Loucy (cell line): ENCODE results near the gene CACNA1D.

ENCODE experiments used
- H2AFZ ChIP-seq: fragments of 200-600 bp; sonication (generic); 2 replicates; pipeline ENCODE4 v1.6.0; 2016; ENCODE audit warnings: antibody characterized with exemption, mild to moderate bottlenecking, low read length, moderate library complexity
- H3F3A ChIP-seq: fragments of 200-600 bp; 2 replicates; pipeline ENCODE4 v1.6.0; 2016; ENCODE audit warnings: antibody characterized with exemption, low read depth, mild to moderate bottlenecking
- H3K27me3 ChIP-seq: fragments of 200-600 bp; sonication (generic); 2 replicates; pipeline ENCODE4 v1.6.1; 2014; ENCODE audit warnings: low read length, mild to moderate bottlenecking; ENCODE audit not compliant: insufficient read depth, poor library complexity, severe bottlenecking
- H3K36me3 ChIP-seq: fragments of 200-600 bp; sonication (generic); 2 replicates; pipeline ENCODE4 v1.6.1; 2016; ENCODE audit warnings: low read length; ENCODE audit not compliant: insufficient read depth
- H3K4me1 ChIP-seq: fragments of 200-600 bp; sonication (generic); 2 replicates; pipeline ENCODE4 v1.5.1; 2014; ENCODE audit warnings: low read length, mild to moderate bottlenecking; ENCODE audit not compliant: insufficient read depth, poor library complexity, severe bottlenecking
- H3K4me2 ChIP-seq: fragments of 200-600 bp; sonication (generic); 2 replicates; pipeline ENCODE4 v1.6.0; 2014; ENCODE audit warnings: antibody characterized with exemption, low read length, low read depth, mild to moderate bottlenecking; ENCODE audit not compliant: poor library complexity, severe bottlenecking
- H3K4me3 ChIP-seq: fragments of 200-600 bp; sonication (generic); 2 replicates; pipeline ENCODE4 v1.5.1; 2014; ENCODE audit warnings: low read length, mild to moderate bottlenecking, mixed read lengths; ENCODE audit not compliant: poor library complexity, severe bottlenecking
- H3K79me2 ChIP-seq: fragments of 200-600 bp; sonication (generic); 2 replicates; pipeline ENCODE4 v1.6.1; 2014; ENCODE audit warnings: low read length; ENCODE audit not compliant: insufficient read depth
- H3K9ac ChIP-seq: fragments of 200-600 bp; sonication (generic); 2 replicates; pipeline ENCODE4 v1.6.0; 2014; ENCODE audit warnings: mild to moderate bottlenecking, low read depth, low read length, moderate library complexity; ENCODE audit not compliant: poor library complexity, severe bottlenecking
- H3K9me2 ChIP-seq: fragments of 200-600 bp; sonication (generic); replicated peaks from 2 replicates; pipeline ENCODE4 v1.6.1; 2016; ENCODE audit warnings: low read depth, low read length, mixed read lengths
- H3K9me3 ChIP-seq: fragments of 200-600 bp; sonication (generic); 2 replicates; pipeline ENCODE4 v1.6.1; 2014; ENCODE audit warnings: mild to moderate bottlenecking, antibody characterized with exemption, low read length, low read depth; ENCODE audit not compliant: insufficient read depth
- H4K20me1 ChIP-seq: fragments of 200-600 bp; sonication (generic); 2 replicates; pipeline ENCODE4 v1.6.0; 2014; ENCODE audit warnings: antibody characterized with exemption, low read length, mild to moderate bottlenecking; ENCODE audit not compliant: insufficient read depth, poor library complexity, severe bottlenecking
- CTCF ChIP-seq: fragments of 200-600 bp; sonication (generic); conservative IDR thresholded peaks from 2 replicates; pipeline ENCODE4 v1.5.1; 2014; ENCODE audit warnings: mild to moderate bottlenecking, antibody characterized with exemption, low read length
- EZH2phosphoT487 ChIP-seq: fragments of 200-600 bp; IDR thresholded peaks from 2 replicates; pipeline ENCODE4 v1.6.1; 2018; ENCODE audit warnings: antibody characterized with exemption, mild to moderate bottlenecking, moderate library complexity, borderline replicate concordance

Gene CACNA1D

GRCh38 chr3:53547327-53547726 is 52.9 kb downstream of the CACNA1D start:
- H3K4me1 ChIP-seq = no peaks in the 10 kb centered on the region
- TF ChIP-seq CTCF (no peak), EZH2phosphoT487 (no peak)
- no peaks in the 10 kb centered on the region for H3K79me2 ChIP-seq
- H3K27me3 ChIP-seq = no peaks in the 10 kb centered on the region
- H4K20me1 ChIP-seq = no peaks in the 10 kb centered on the region
- no peak overlapping the region for H3K4me3 ChIP-seq
- no peaks in the 10 kb centered on the region for H3F3A ChIP-seq
- H3K9me3 ChIP-seq = no peaks in the 10 kb centered on the region
- H3K9ac ChIP-seq = no peak overlapping the region
- H3K36me3 ChIP-seq = no peaks in the 10 kb centered on the region
- no peaks in the 10 kb centered on the region for H3K9me2 ChIP-seq
- no peak overlapping the region for H2AFZ ChIP-seq
- H3K4me2 ChIP-seq = no peak overlapping the region

GRCh38 chr3:53550005-53550620 is 55.7 kb downstream of the CACNA1D start:
- Histone ChIP-seq H3K4me3 (no peak overlapping the region), H3K9me2 (no peaks in the 10 kb centered on the region), H3K9ac (no peak overlapping the region), H3K9me3 (no peaks in the 10 kb centered on the region), H3K36me3 (no peaks in the 10 kb centered on the region), H3K4me2 (no peak overlapping the region), H3F3A (no peaks in the 10 kb centered on the region), H3K27me3 (no peaks in the 10 kb centered on the region), H3K79me2 (no peaks in the 10 kb centered on the region), H4K20me1 (no peaks in the 10 kb centered on the region), H3K4me1 (no peaks in the 10 kb centered on the region), H2AFZ (no peak overlapping the region)
- TF ChIP-seq CTCF = no peak
- no peak for TF ChIP-seq EZH2phosphoT487

DNA sequence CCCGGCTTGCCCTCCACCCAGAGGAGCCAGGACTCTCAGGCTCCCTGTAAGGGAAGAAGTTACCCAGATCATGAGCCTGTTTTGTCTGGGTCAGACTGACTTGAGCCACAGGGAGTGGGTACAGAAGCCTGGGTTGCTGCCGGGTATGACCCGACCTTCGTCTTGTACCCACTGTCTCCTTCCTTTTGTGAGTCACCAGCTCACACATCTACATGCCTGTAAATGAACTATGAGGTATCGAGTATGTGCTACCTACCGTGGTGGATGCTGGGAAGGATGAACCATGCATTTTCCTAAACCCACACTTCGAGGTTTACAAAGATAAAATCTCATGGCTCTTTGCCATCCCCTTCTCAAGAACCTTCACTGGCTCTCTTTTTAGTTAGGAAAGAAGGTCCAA is 56.9 kb downstream of the CACNA1D start:
- no peaks in the 10 kb centered on the region for H3K27me3 ChIP-seq
- H2AFZ ChIP-seq = no peak overlapping the region
- H3K4me3 ChIP-seq = no peak overlapping the region
- no peak for TF ChIP-seq CTCF
- TF ChIP-seq EZH2phosphoT487 = no peak
- no peaks in the 10 kb centered on the region for H3K9me3 ChIP-seq
- H3K36me3 ChIP-seq = no peaks in the 10 kb centered on the region
- no peak overlapping the region for H3K4me2 ChIP-seq
- H3F3A ChIP-seq = no peaks in the 10 kb centered on the region
- H3K79me2 ChIP-seq = no peaks in the 10 kb centered on the region
- no peaks in the 10 kb centered on the region for H4K20me1 ChIP-seq
- no peaks in the 10 kb centered on the region for H3K9me2 ChIP-seq
- no peaks in the 10 kb centered on the region for H3K4me1 ChIP-seq
- H3K9ac ChIP-seq = no peak overlapping the region
